GM12872 (cell line): ENCODE results near the gene PSAP.

Source experiments
- CTCF ChIP-seq: IDR thresholded peaks from 3 replicates; pipeline ENCODE4 v1.5.1; 2011; ENCODE audit warnings: low read depth, mild to moderate bottlenecking, low read length, moderate library complexity; ENCODE audit not compliant: insufficient read depth

Gene PSAP

GRCh38 chr10:71797533-71798307 is 53.3 kb downstream of the PSAP start:
- no peak for TF ChIP-seq CTCF

- TF ChIP-seq CTCF, result no peak
Measured at GRCh38 chr10:71796749-71797405, 54.2 kb downstream of the PSAP start.

GRCh38 chr10:71795248-71795647 is 55.8 kb downstream of the PSAP start:
- no peak for TF ChIP-seq CTCF

GRCh38 chr10:71790749-71791440 is 60.2 kb downstream of the PSAP start:
- no peak for TF ChIP-seq CTCF

GRCh38 chr10:71789871-71790270 is 61.2 kb downstream of the PSAP start:
- TF ChIP-seq CTCF, result no peak

- no peak for TF ChIP-seq CTCF
Measured at GRCh38 chr10:71788954-71789353, 62.1 kb downstream of the PSAP start.

- TF ChIP-seq CTCF, result no peak
Measured at GRCh38 chr10:71784679-71785272, 66.3 kb downstream of the PSAP start.
